ENCODE results near the gene RNF187. TPM values are rescaled to one million over a fixed set of nuclear protein-coding genes. Genes with fewer than 3 reads are reported as not detected.

RNF187 gene
- total and polyA plus RNA-seq, 10 of the 15 experiments (the other 5 are each of a cell fraction or from before 2014, with no cell fraction given): 2.6 to 116 (median 29.5) TPM

GRCh38 chr1:228544921-228545591 is 57.9 kb downstream of the RNF187 start:
- Histone ChIP-seq H3K79me2 (ENCODE audit: control insufficient read depth, insufficient read depth, low read length) (no peaks in the 10 kb centered on the region), H3K4me1 (ENCODE audit: control insufficient read depth, insufficient read depth, low read length) (no peaks in the 10 kb centered on the region), H2AFZ (ENCODE audit: control insufficient read depth, low read depth, low read length) (no peak overlapping the region), H3K4me3 (no peak overlapping the region), H3K27me3 (replicated peaks in 1 of 2; ENCODE audit: control insufficient read depth in 2 of 2, insufficient read depth in 2 of 2, low read length in 1 of 2) (no peaks in the 10 kb centered on the region), H3K36me3 (ENCODE audit: control insufficient read depth in 2 of 2, insufficient read depth in 2 of 2, low read length in 1 of 2) (no peaks in the 10 kb centered on the region), H3K9me3 (replicated peaks; ENCODE audit: control insufficient read depth, insufficient read depth, low read length) (no peaks in the 10 kb centered on the region), H3K4me2 (ENCODE audit: control insufficient read depth, insufficient read depth) (no peak overlapping the region), H4K20me1 (ENCODE audit: control insufficient read depth, insufficient read depth) (no peaks in the 10 kb centered on the region), H3K9ac (ENCODE audit: control insufficient read depth, insufficient read depth, low read length) (no peak overlapping the region), H3K27ac (ENCODE audit: control insufficient read depth, insufficient read depth) (no peak overlapping the region)
- ChIA-PET POLR2A (no interaction called here), SMC1A (ENCODE audit: uncharacterized antibody, unreplicated experiment) (no interaction called here), CTCF (no interaction called here), RAD21 (ENCODE audit: unreplicated experiment) (no interaction called here)
- intact Hi-C loops (cut with micrococcal nuclease; ENCODE audit: unreplicated experiment) (no loop called here), in situ Hi-C loops (cut with MboI) (no loop called here)
- no TSS peak for BruUV-seq (replicated peaks)
- 26% methylated on average over 4 of the region's 4 CpGs for WGBS (ENCODE audit: insufficient coverage, insufficient replicate concordance, low lambda C conversion rate, missing lambda C conversion rate)
- DNase-seq (ENCODE audit: low read depth, low spot score) (no peak), FAIRE-seq (no peak), ATAC-seq (no peak)
- no peak for TF ChIP-seq NRF1 (conservative IDR thresholded peaks at IDR 0.05; ENCODE audit: low read depth, low read length)
- TF ChIP-seq TARDBP (IDR thresholded peaks at IDR 0.05; ENCODE audit: borderline replicate concordance): no peak
- TF ChIP-seq CBFB (IDR thresholded peaks at IDR 0.05; ENCODE audit: low read depth): no peak
- TF ChIP-seq SMAD1 (IDR thresholded peaks at IDR 0.05; ENCODE audit: low read depth, partially characterized antibody): no peak
- TF ChIP-seq WRNIP1 (IDR thresholded peaks at IDR 0.05; ENCODE audit: borderline replicate concordance, low read depth, low read length): no peak
- no peak for TF ChIP-seq E2F4 (IDR thresholded peaks at IDR 0.05; ENCODE audit: low read depth, low read length)
- no peak for TF ChIP-seq BCLAF1 (IDR thresholded peaks at IDR 0.05)
- TF ChIP-seq, protein P1, sequence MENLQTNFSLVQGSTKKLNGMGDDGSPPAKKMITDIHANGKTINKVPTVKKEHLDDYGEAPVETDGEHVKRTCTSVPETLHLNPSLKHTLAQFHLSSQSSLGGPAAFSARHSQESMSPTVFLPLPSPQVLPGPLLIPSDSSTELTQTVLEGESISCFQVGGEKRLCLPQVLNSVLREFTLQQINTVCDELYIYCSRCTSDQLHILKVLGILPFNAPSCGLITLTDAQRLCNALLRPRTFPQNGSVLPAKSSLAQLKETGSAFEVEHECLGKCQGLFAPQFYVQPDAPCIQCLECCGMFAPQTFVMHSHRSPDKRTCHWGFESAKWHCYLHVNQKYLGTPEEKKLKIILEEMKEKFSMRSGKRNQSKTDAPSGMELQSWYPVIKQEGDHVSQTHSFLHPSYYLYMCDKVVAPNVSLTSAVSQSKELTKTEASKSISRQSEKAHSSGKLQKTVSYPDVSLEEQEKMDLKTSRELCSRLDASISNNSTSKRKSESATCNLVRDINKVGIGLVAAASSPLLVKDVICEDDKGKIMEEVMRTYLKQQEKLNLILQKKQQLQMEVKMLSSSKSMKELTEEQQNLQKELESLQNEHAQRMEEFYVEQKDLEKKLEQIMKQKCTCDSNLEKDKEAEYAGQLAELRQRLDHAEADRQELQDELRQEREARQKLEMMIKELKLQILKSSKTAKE (IDR thresholded peaks at IDR 0.05; ENCODE audit: low read depth, poor library complexity, severe bottlenecking): no peak
- no peak for TF ChIP-seq HDAC2 (IDR thresholded peaks at IDR 0.05)
- TF ChIP-seq NFYB (IDR thresholded peaks at IDR 0.05; ENCODE audit: insufficient read depth, low read depth, low read length): no peak
- TF ChIP-seq IKZF2 (IDR thresholded peaks at IDR 0.05): no peak
- TF ChIP-seq CEBPB (IDR thresholded peaks at IDR 0.05; ENCODE audit: borderline replicate concordance in 1 of 2, low read depth in 2 of 2, low read length in 2 of 2): no peak
- TF ChIP-seq SREBF2 (IDR thresholded peaks at IDR 0.05; ENCODE audit: low read length): no peak
- TF ChIP-seq SIN3A (IDR thresholded peaks at IDR 0.05; ENCODE audit: low read depth, low read length): no peak
- TF ChIP-seq RELA (IDR thresholded peaks at IDR 0.05; ENCODE audit: borderline replicate concordance, partially characterized antibody): no peak
- no peak for TF ChIP-seq BMI1 (IDR thresholded peaks at IDR 0.05; ENCODE audit: borderline replicate concordance)
- no peak for TF ChIP-seq CREB1 (IDR thresholded peaks at IDR 0.05; ENCODE audit: low read depth)
- TF ChIP-seq ZBTB33 (IDR thresholded peaks at IDR 0.05): no peak
